ENCODE data around the gene ADSL. TPM values are rescaled to one million over a fixed set of nuclear protein-coding genes. Genes with fewer than 3 reads are reported as not detected.
"Not testable (repeated sequence)": the region's sequence is repeated elsewhere in the genome, so short reads cannot be mapped to it uniquely, and the experiment has no call there.

The ADSL gene
- total and polyA plus RNA-seq, 5 donors from 2014 or later, result 66.5 to 134 (median 128) TPM

- DNase-seq (no peak), ATAC-seq (ENCODE audit: low read depth in 2 of 2) (no peak)
- Histone ChIP-seq H3K27ac (ENCODE audit: insufficient read depth, low read length, poor library complexity, severe bottlenecking) (no peak overlapping the region), H3K36me3 (ENCODE audit: control insufficient read depth, insufficient read depth, low read length) (peaks cover 9% of the 10 kb centered on the region), H3K4me1 (ENCODE audit: control insufficient read depth, insufficient read depth, low read length, poor library complexity, severe bottlenecking) (peaks cover 6% of the 10 kb centered on the region), H3K9me3 (ENCODE audit: control insufficient read depth in 2 of 2, low read length in 2 of 2) (no peaks in the 10 kb centered on the region), H3K27me3 (ENCODE audit: control insufficient read depth, insufficient read depth, low read length) (no peaks in the 10 kb centered on the region), H3K4me3 (ENCODE audit: low read depth, low read length) (no peak overlapping the region)
- peak overlapping the region in 1 of 4 donors; percentile 60 for H3K4me3 Mint-ChIP-seq
- H3K4me1 Mint-ChIP-seq, result peaks cover 21 to 47% (median 34%) of the 10 kb centered on the region in 4 donors
- H3K27me3 Mint-ChIP-seq, result no peaks in the 10 kb centered on the region
- H3K9me3 Mint-ChIP-seq, result no peaks in the 10 kb centered on the region
- no peak overlapping the region for H3K27ac Mint-ChIP-seq
- H3K36me3 Mint-ChIP-seq, result peaks cover 11% of the 10 kb centered on the region
Measured at GRCh38 chr22:40376149-40376548, 29.8 kb downstream of the ADSL start.

GRCh38 chr22:40377931-40378330 is 31.6 kb downstream of the ADSL start:
- Mint-ChIP-seq H3K4me1 (peaks cover 11 to 40% (median 28%) of the 10 kb centered on the region in 4 donors), H3K27ac (peak overlapping the region in 1 of 3 donors; percentile 83), H3K27me3 (no peaks in the 10 kb centered on the region), H3K9me3 (peaks cover 0 to 3% (median 0%) of the 10 kb centered on the region in 7 donors), H3K36me3 (peaks cover 15% of the 10 kb centered on the region), H3K4me3 (no peak overlapping the region)
- Histone ChIP-seq H3K27me3 (ENCODE audit: control insufficient read depth, insufficient read depth, low read length) (no peaks in the 10 kb centered on the region), H3K4me1 (ENCODE audit: control insufficient read depth, insufficient read depth, low read length, poor library complexity, severe bottlenecking) (no peaks in the 10 kb centered on the region), H3K36me3 (ENCODE audit: control insufficient read depth, insufficient read depth, low read length) (peaks cover 7% of the 10 kb centered on the region), H3K4me3 (ENCODE audit: low read depth, low read length) (no peak overlapping the region), H3K9me3 (ENCODE audit: control insufficient read depth in 2 of 2, low read length in 2 of 2) (no peaks in the 10 kb centered on the region), H3K27ac (ENCODE audit: insufficient read depth, low read length, poor library complexity, severe bottlenecking) (no peak overlapping the region)
- DNase-seq, result no peak
- no peak for ATAC-seq (ENCODE audit: low read depth in 2 of 2)

GRCh38 chr22:40378448-40378847 is 32.1 kb downstream of the ADSL start:
- H3K27me3 ChIP-seq (ENCODE audit: control insufficient read depth, insufficient read depth, low read length); H3K4me3 Mint-ChIP-seq; H3K9me3 ChIP-seq (ENCODE audit: control insufficient read depth in 2 of 2, low read length in 2 of 2); DNase-seq; H3K9me3 Mint-ChIP-seq; H3K4me3 ChIP-seq (ENCODE audit: low read depth, low read length); H3K4me1 ChIP-seq (ENCODE audit: control insufficient read depth, insufficient read depth, low read length, poor library complexity, severe bottlenecking); H3K27me3 Mint-ChIP-seq; H3K27ac ChIP-seq (ENCODE audit: insufficient read depth, low read length, poor library complexity, severe bottlenecking); H3K36me3 ChIP-seq (ENCODE audit: control insufficient read depth, insufficient read depth, low read length); ATAC-seq (ENCODE audit: low read depth in 2 of 2): not testable (repeated sequence)
- Mint-ChIP-seq H3K4me1 (peaks cover 6 to 40% (median 26%) of the 10 kb centered on the region in 4 donors), H3K27ac (peak overlapping the region in 1 of 3 donors; percentile 44), H3K36me3 (peaks cover 12% of the 10 kb centered on the region)

- DNase-seq (no peak), ATAC-seq (ENCODE audit: low read depth in 2 of 2) (no peak)
- Histone ChIP-seq H3K27me3 (ENCODE audit: control insufficient read depth, insufficient read depth, low read length) (no peaks in the 10 kb centered on the region), H3K4me3 (ENCODE audit: low read depth, low read length) (no peak overlapping the region), H3K4me1 (ENCODE audit: control insufficient read depth, insufficient read depth, low read length, poor library complexity, severe bottlenecking) (peaks cover 11% of the 10 kb centered on the region), H3K36me3 (ENCODE audit: control insufficient read depth, insufficient read depth, low read length) (peaks cover 3% of the 10 kb centered on the region), H3K27ac (ENCODE audit: insufficient read depth, low read length, poor library complexity, severe bottlenecking) (no peak overlapping the region), H3K9me3 (ENCODE audit: control insufficient read depth in 2 of 2, low read length in 2 of 2) (no peaks in the 10 kb centered on the region)
- H3K9me3 Mint-ChIP-seq, result peaks cover 0 to 3% (median 0%) of the 10 kb centered on the region in 7 donors
- H3K27ac Mint-ChIP-seq, result no peak overlapping the region
- peaks cover 8% of the 10 kb centered on the region for H3K36me3 Mint-ChIP-seq
- peaks cover 18 to 52% (median 34%) of the 10 kb centered on the region in 4 donors for H3K4me1 Mint-ChIP-seq
- H3K4me3 Mint-ChIP-seq, result no peak overlapping the region
- H3K27me3 Mint-ChIP-seq, result no peaks in the 10 kb centered on the region
Measured at GRCh38 chr22:40381461-40381860, 35.2 kb downstream of the ADSL start.

- Histone ChIP-seq H3K4me3 (ENCODE audit: low read depth, low read length) (no peak overlapping the region), H3K9me3 (ENCODE audit: control insufficient read depth in 2 of 2, low read length in 2 of 2) (no peaks in the 10 kb centered on the region), H3K36me3 (ENCODE audit: control insufficient read depth, insufficient read depth, low read length) (peaks cover 6% of the 10 kb centered on the region), H3K27me3 (ENCODE audit: control insufficient read depth, insufficient read depth, low read length) (no peaks in the 10 kb centered on the region), H3K27ac (ENCODE audit: insufficient read depth, low read length, poor library complexity, severe bottlenecking) (no peak overlapping the region), H3K4me1 (ENCODE audit: control insufficient read depth, insufficient read depth, low read length, poor library complexity, severe bottlenecking) (peaks cover 11% of the 10 kb centered on the region)
- Mint-ChIP-seq H3K27ac (peak overlapping the region; percentile 55 to 79 (median 73)), H3K36me3 (peaks cover 14% of the 10 kb centered on the region), H3K4me3 (peak overlapping the region in 2 of 4 donors; percentile 6 to 22), H3K9me3 (peaks cover 0 to 3% (median 0%) of the 10 kb centered on the region in 7 donors), H3K4me1 (peaks cover 21 to 64% (median 44%) of the 10 kb centered on the region in 4 donors), H3K27me3 (no peaks in the 10 kb centered on the region)
- ATAC-seq (ENCODE audit: low read depth in 2 of 2), result no peak
- DNase-seq, result no peak
Measured at GRCh38 chr22:40383905-40384304, 37.6 kb downstream of the ADSL start.

- Histone ChIP-seq H3K36me3 (ENCODE audit: control insufficient read depth, insufficient read depth, low read length) (peaks cover 6% of the 10 kb centered on the region), H3K9me3 (ENCODE audit: control insufficient read depth in 2 of 2, low read length in 2 of 2) (no peaks in the 10 kb centered on the region), H3K4me3 (ENCODE audit: low read depth, low read length) (peak overlapping the region; percentile 79), H3K27me3 (ENCODE audit: control insufficient read depth, insufficient read depth, low read length) (no peaks in the 10 kb centered on the region), H3K27ac (ENCODE audit: insufficient read depth, low read length, poor library complexity, severe bottlenecking) (peak overlapping the region; percentile 62), H3K4me1 (ENCODE audit: control insufficient read depth, insufficient read depth, low read length, poor library complexity, severe bottlenecking) (peaks cover 11% of the 10 kb centered on the region)
- Mint-ChIP-seq H3K27me3 (no peaks in the 10 kb centered on the region), H3K27ac (peak overlapping the region; percentile 92 to 98 (median 97)), H3K9me3 (peaks cover 0 to 3% (median 0%) of the 10 kb centered on the region in 7 donors), H3K36me3 (peaks cover 14% of the 10 kb centered on the region), H3K4me1 (peaks cover 21 to 54% (median 39%) of the 10 kb centered on the region in 4 donors), H3K4me3 (peak overlapping the region; percentile 69 to 88 (median 81))
- ATAC-seq (ENCODE audit: low read depth in 2 of 2), result peak; percentile 84 to 89
- DNase-seq, result peak in 2 of 3 donors; percentile 53 to 74
Measured at GRCh38 chr22:40385036-40385782, 38.9 kb downstream of the ADSL start.

GRCh38 chr22:40387746-40388145 is 41.4 kb downstream of the ADSL start:
- ATAC-seq (ENCODE audit: low read depth in 2 of 2), result no peak
- Histone ChIP-seq H3K27ac (ENCODE audit: insufficient read depth, low read length, poor library complexity, severe bottlenecking) (no peak overlapping the region), H3K9me3 (ENCODE audit: control insufficient read depth in 2 of 2, low read length in 2 of 2) (no peaks in the 10 kb centered on the region), H3K27me3 (ENCODE audit: control insufficient read depth, insufficient read depth, low read length) (no peaks in the 10 kb centered on the region), H3K4me3 (ENCODE audit: low read depth, low read length) (no peak overlapping the region), H3K4me1 (ENCODE audit: control insufficient read depth, insufficient read depth, low read length, poor library complexity, severe bottlenecking) (peaks cover 11% of the 10 kb centered on the region), H3K36me3 (ENCODE audit: control insufficient read depth, insufficient read depth, low read length) (peaks cover 2% of the 10 kb centered on the region)
- peaks cover 28 to 60% (median 38%) of the 10 kb centered on the region in 4 donors for H3K4me1 Mint-ChIP-seq
- H3K27me3 Mint-ChIP-seq, result no peaks in the 10 kb centered on the region
- H3K4me3 Mint-ChIP-seq, result peak overlapping the region in 1 of 4 donors; percentile 7
- no peaks in the 10 kb centered on the region for H3K9me3 Mint-ChIP-seq
- peak overlapping the region in 1 of 3 donors; percentile 73 for H3K27ac Mint-ChIP-seq
- peaks cover 15% of the 10 kb centered on the region for H3K36me3 Mint-ChIP-seq
- no peak for DNase-seq
